Large intestine (tissue), 3 donors: ENCODE data around the gene ANO2. TPM values are rescaled to one million over a fixed set of nuclear protein-coding genes. Genes with fewer than 3 reads are reported as not detected.
"Not testable (repeated sequence)": the region's sequence is repeated elsewhere in the genome, so short reads cannot be mapped to it uniquely, and the experiment has no call there.

Source experiments
- DNase-seq, 2 donors: peaks; one replicate each; pipeline versions ENCODE4 v3.0.0 to v3.0.0-alpha.2; 2013
- H3K27ac ChIP-seq: one replicate; pipeline ENCODE4 v1.5.1; 2013; ENCODE audit warnings: low read length
- H3K27me3 ChIP-seq: 2 replicates; pipeline ENCODE4 v1.6.1; 2013; ENCODE audit warnings: low read length; ENCODE audit not compliant: control insufficient read depth, insufficient read depth
- H3K36me3 ChIP-seq: 2 replicates; pipeline ENCODE4 v1.6.1; 2013; ENCODE audit warnings: low read length; ENCODE audit not compliant: control insufficient read depth, insufficient read depth
- H3K4me1 ChIP-seq: one replicate; pipeline ENCODE4 v1.6.1; 2013; ENCODE audit warnings: low read length; ENCODE audit not compliant: control insufficient read depth, insufficient read depth
- H3K4me3 ChIP-seq: one replicate; pipeline ENCODE4 v1.5.1; 2013; ENCODE audit warnings: low read length
- H3K9me3 ChIP-seq: one replicate; pipeline ENCODE4 v1.6.1; 2013; ENCODE audit warnings: mild to moderate bottlenecking, low read depth, low read length, moderate library complexity; ENCODE audit not compliant: control insufficient read depth
- WGBS: methylation state at CpG from one replicate; pipeline ENCODE4 v1.1.5; 2013; ENCODE audit warnings: low lambda C conversion rate; ENCODE audit not compliant: insufficient coverage; 5-methylcytosine and 5-hydroxymethylcytosine counted together
- polyA plus RNA-seq: library from polyadenylated mRNA; unstranded; fragments of 120-200 nt; gene quantifications from one replicate; pipeline ENCODE4 v1.2.1, GENCODE V29; 2013

ANO2 gene
- polyA plus RNA-seq, 1 donor = 2.7 TPM

GRCh38 chr12:5689773-5690172 lies 255.3 kb downstream of the ANO2 start:
- Histone ChIP-seq H3K27me3 (no peaks in the 10 kb centered on the region), H3K9me3 (no peaks in the 10 kb centered on the region), H3K4me1 (no peaks in the 10 kb centered on the region), H3K27ac (no peak overlapping the region), H3K36me3 (no peaks in the 10 kb centered on the region), H3K4me3 (no peak overlapping the region)
- no peak for DNase-seq
- WGBS = no CpG with 5 or more reads among the region's 1 CpG

- H3K9me3 ChIP-seq = no peaks in the 10 kb centered on the region
- no CpG with 5 or more reads among the region's 2 CpGs for WGBS
- H3K4me3 ChIP-seq = no peak overlapping the region
- no peaks in the 10 kb centered on the region for H3K36me3 ChIP-seq
- H3K4me1 ChIP-seq = no peaks in the 10 kb centered on the region
- DNase-seq = no peak
- no peaks in the 10 kb centered on the region for H3K27me3 ChIP-seq
- no peak overlapping the region for H3K27ac ChIP-seq
Observed at GRCh38 chr12:5688226-5688625, 256.8 kb downstream of the ANO2 start.

GRCh38 chr12:5685935-5686334 lies 259.1 kb downstream of the ANO2 start:
- Histone ChIP-seq H3K9me3 (no peaks in the 10 kb centered on the region), H3K27me3 (no peaks in the 10 kb centered on the region), H3K36me3 (no peaks in the 10 kb centered on the region), H3K4me1 (no peaks in the 10 kb centered on the region), H3K27ac (no peak overlapping the region), H3K4me3 (no peak overlapping the region)
- WGBS = no CpG with 5 or more reads among the region's 3 CpGs
- DNase-seq = no peak

GRCh38 chr12:5684989-5685388 lies 260.1 kb downstream of the ANO2 start:
- no peaks in the 10 kb centered on the region for H3K36me3 ChIP-seq
- WGBS = no CpG with 5 or more reads among the region's 2 CpGs
- no peak overlapping the region for H3K27ac ChIP-seq
- no peak overlapping the region for H3K4me3 ChIP-seq
- no peaks in the 10 kb centered on the region for H3K4me1 ChIP-seq
- no peaks in the 10 kb centered on the region for H3K9me3 ChIP-seq
- no peak for DNase-seq
- no peaks in the 10 kb centered on the region for H3K27me3 ChIP-seq

GRCh38 chr12:5682581-5682980 lies 262.5 kb downstream of the ANO2 start:
- no peak for DNase-seq
- Histone ChIP-seq H3K9me3 (no peaks in the 10 kb centered on the region), H3K27me3 (no peaks in the 10 kb centered on the region), H3K4me1 (no peaks in the 10 kb centered on the region), H3K27ac (no peak overlapping the region), H3K4me3 (no peak overlapping the region), H3K36me3 (no peaks in the 10 kb centered on the region)
- WGBS = no CpG with 5 or more reads among the region's 3 CpGs

GRCh38 chr12:5678176-5678575 lies 266.9 kb downstream of the ANO2 start:
- no CpG with 5 or more reads among the region's 5 CpGs for WGBS

GRCh38 chr12:5669624-5670023 lies 275.4 kb downstream of the ANO2 start:
- H3K27ac ChIP-seq, H3K36me3 ChIP-seq, H3K9me3 ChIP-seq, H3K4me3 ChIP-seq, H3K27me3 ChIP-seq, DNase-seq, H3K4me1 ChIP-seq: not testable (repeated sequence)
- WGBS = no CpG with 5 or more reads among the region's 1 CpG

More at GRCh38 chr12:5678176-5678575, 266.9 kb downstream of the ANO2 start:
- Histone ChIP-seq H3K36me3 (no peaks in the 10 kb centered on the region), H3K4me1 (no peaks in the 10 kb centered on the region), H3K4me3 (no peak overlapping the region), H3K27ac (no peak overlapping the region), H3K27me3 (peaks cover 3% of the 10 kb centered on the region), H3K9me3 (no peaks in the 10 kb centered on the region)
- no peak for DNase-seq

- no peak for DNase-seq
- H3K36me3 ChIP-seq = no peaks in the 10 kb centered on the region
- H3K4me1 ChIP-seq = no peaks in the 10 kb centered on the region
- no peak overlapping the region for H3K27ac ChIP-seq
- H3K9me3 ChIP-seq = no peaks in the 10 kb centered on the region
- WGBS = no CpG with 5 or more reads among the region's 4 CpGs
- H3K27me3 ChIP-seq = no peaks in the 10 kb centered on the region
- H3K4me3 ChIP-seq = no peak overlapping the region
Observed at GRCh38 chr12:5665615-5666014, 279.4 kb downstream of the ANO2 start.

- DNase-seq = peak; percentile 69 to 85
- Histone ChIP-seq H3K9me3 (no peaks in the 10 kb centered on the region), H3K4me3 (no peak overlapping the region), H3K36me3 (no peaks in the 10 kb centered on the region), H3K27me3 (no peaks in the 10 kb centered on the region), H3K27ac (no peak overlapping the region), H3K4me1 (no peaks in the 10 kb centered on the region)
- WGBS = 80% methylated on average over 1 of the region's 8 CpGs
Observed at GRCh38 chr12:5661811-5662210, 283.2 kb downstream of the ANO2 start.

GRCh38 chr12:5660238-5660637 lies 284.8 kb downstream of the ANO2 start:
- Histone ChIP-seq H3K9me3 (no peaks in the 10 kb centered on the region), H3K27me3 (no peaks in the 10 kb centered on the region), H3K36me3 (no peaks in the 10 kb centered on the region), H3K4me1 (no peaks in the 10 kb centered on the region), H3K27ac (no peak overlapping the region), H3K4me3 (no peak overlapping the region)
- DNase-seq = no peak
- WGBS = 92% methylated on average over 2 of the region's 6 CpGs

GRCh38 chr12:5658339-5658941 lies 286.6 kb downstream of the ANO2 start:
- DNase-seq, H3K4me3 ChIP-seq, H3K4me1 ChIP-seq, H3K36me3 ChIP-seq, H3K27me3 ChIP-seq, H3K27ac ChIP-seq, H3K9me3 ChIP-seq: not testable (repeated sequence)
- WGBS = 100% methylated on average over 1 of the region's 3 CpGs
